HS-27A (cell line): ENCODE measurements around the gene AGAP5.

Experiments used
- DNase-seq: peaks from one replicate; pipeline ENCODE4 v3.0.0-alpha.2; 2012; ENCODE audit warnings: low read depth, missing footprints

Gene AGAP5

GRCh38 chr10:73625884-73626752 is 71.8 kb downstream of the AGAP5 start:
- DNase-seq = peak; percentile 77

- DNase-seq = no peak
Observed at GRCh38 chr10:73625004-73625883, 72.7 kb downstream of the AGAP5 start.
